B cell (primary cell): ENCODE measurements around the gene CAMKK2. TPM values are rescaled to one million over a fixed set of nuclear protein-coding genes. Genes with fewer than 3 reads are reported as not detected.
"Not testable (repeated sequence)": the region's sequence is repeated elsewhere in the genome, so short reads cannot be mapped to it uniquely, and the experiment has no call there.

Experiments used
- ATAC-seq: fragments of 200-7000 bp; cut with Tn5 transposase; one replicate; pipeline ENCODE4 v1.10.0; 2021; ENCODE audit warnings: low read depth, mild to moderate bottlenecking, moderate number of reproducible peaks, moderate library complexity
- CTCF ChIA-PET: fragments of 350-600 bp; sonication (Branson Sonifier 250); formaldehyde crosslinking; loops from one replicate; lab custom pipeline; 2021; ENCODE audit warnings: antibody characterized with exemption, inconsistent platforms; lab: Charles Lee
- POLR2A ChIA-PET: fragments of 350-600 bp; sonication (Branson Sonifier 250); formaldehyde crosslinking; loops from one replicate; lab custom pipeline; 2021; ENCODE audit warnings: antibody characterized with exemption; lab: Charles Lee
- DNase-seq: peaks from one replicate; pipeline ENCODE4 v3.0.0; 2013
- H2AFZ ChIP-seq: 2 replicates; pipeline ENCODE4 v1.6.1; 2012; ENCODE audit warnings: mild to moderate bottlenecking, low read depth, low read length; ENCODE audit not compliant: insufficient read depth, poor library complexity, severe bottlenecking
- H3K27ac ChIP-seq, 2 donors: 1 replicate in 1 of 2; 2 replicates in 1 of 2; pipeline ENCODE4 v1.5.1; 2012 to 2013; ENCODE audit warnings: low read length in 2 of 2, mild to moderate bottlenecking in 2 of 2, moderate library complexity in 1 of 2
- H3K27me3 ChIP-seq, 4 experiments: fragments of 200-600 bp in 1 of 4; sonication (generic) in 1 of 4; replicated peaks in 1 of 4; 1 replicate in 2 of 4; 2 replicates in 2 of 4; pipeline versions ENCODE4 v1.6.1 to v1.7.0; 2013 to 2016; ENCODE audit warnings: low read length in 3 of 4, mild to moderate bottlenecking in 2 of 4, mixed read lengths in 1 of 4, moderate library complexity in 1 of 4; ENCODE audit not compliant: insufficient read depth in 4 of 4, control insufficient read depth in 3 of 4; ENCODE audit errors: control extremely low read depth in 1 of 4
- H3K36me3 ChIP-seq, 2 experiments: replicated peaks in 1 of 2; 1 replicate in 1 of 2; 2 replicates in 1 of 2; pipeline versions ENCODE4 v1.6.1 to v1.7.1; 2013; ENCODE audit warnings: low read length in 1 of 2; ENCODE audit not compliant: insufficient read depth in 2 of 2, control insufficient read depth in 1 of 2; ENCODE audit errors: control extremely low read depth in 1 of 2, extremely low read depth in 1 of 2
- H3K4me1 ChIP-seq, 2 donors: fragments of 200-600 bp in 1 of 2; sonication (generic) in 1 of 2; 1 replicate in 1 of 2; 2 replicates in 1 of 2; pipeline versions ENCODE4 v1.5.1 to v1.6.1; 2013 to 2017; ENCODE audit warnings: low read length in 2 of 2; ENCODE audit not compliant: control insufficient read depth in 2 of 2, insufficient read depth in 2 of 2
- H3K4me2 ChIP-seq: replicated peaks from 2 replicates; pipeline ENCODE3; 2012; ENCODE audit warnings: mild to moderate bottlenecking, low read depth, low read length; ENCODE audit not compliant: poor library complexity, severe bottlenecking
- H3K4me3 ChIP-seq, 5 experiments: fragments of 200-600 bp in 1 of 5; sonication (generic) in 1 of 5; 1 replicate in 3 of 5; 2 replicates in 2 of 5; pipeline versions ENCODE4 v1.5.1 to v1.7.0; 2011 to 2016; ENCODE audit warnings: low read length in 4 of 5, mild to moderate bottlenecking in 4 of 5, low read depth in 2 of 5, control low read depth in 1 of 5, moderate library complexity in 1 of 5; ENCODE audit not compliant: insufficient read depth in 1 of 5; ENCODE audit errors: control extremely low read depth in 1 of 5, extremely low read depth in 1 of 5
- H3K79me2 ChIP-seq: fragments of 200-600 bp; sonication (generic); one replicate; pipeline ENCODE4 v1.6.0; 2016; ENCODE audit warnings: low read length; ENCODE audit not compliant: control insufficient read depth, insufficient read depth
- H3K9ac ChIP-seq: fragments of 200-600 bp; sonication (generic); 2 replicates; pipeline ENCODE4 v1.6.1; 2017; ENCODE audit warnings: mild to moderate bottlenecking, low read length, moderate library complexity
- H3K9me3 ChIP-seq, 3 donors: one replicate each; pipeline versions ENCODE4 v1.6.1 to v1.7.1; 2013; ENCODE audit warnings: low read length in 2 of 3; ENCODE audit not compliant: control insufficient read depth in 2 of 3, insufficient read depth in 1 of 3; ENCODE audit errors: control extremely low read depth in 1 of 3
- H4K20me1 ChIP-seq: 2 replicates; pipeline ENCODE4 v1.6.0; 2012; ENCODE audit warnings: mild to moderate bottlenecking, low read length; ENCODE audit not compliant: insufficient read depth, control insufficient read depth, poor library complexity, severe bottlenecking
- H3K27ac Mint-ChIP-seq: one replicate; pipeline ENCODE4 v1.8.0; 2021; ENCODE audit warnings: mixed read lengths
- H3K27me3 Mint-ChIP-seq: one replicate; pipeline ENCODE4 v1.8.0; 2021; ENCODE audit warnings: mixed read lengths
- H3K4me1 Mint-ChIP-seq: one replicate; pipeline ENCODE4 v1.8.0; 2021; ENCODE audit warnings: mixed read lengths
- H3K4me3 Mint-ChIP-seq: one replicate; pipeline ENCODE4 v1.8.0; 2021; ENCODE audit warnings: mixed read lengths
- H3K9me3 Mint-ChIP-seq: one replicate; pipeline ENCODE4 v1.8.0; 2022; ENCODE audit warnings: mixed read lengths; ENCODE audit not compliant: insufficient read depth
- EZH2 ChIP-seq: IDR thresholded peaks from 2 replicates; pipeline ENCODE4 v1.6.1; 2012; ENCODE audit warnings: borderline replicate concordance, low read depth, mild to moderate bottlenecking, moderate library complexity, low read length; ENCODE audit not compliant: insufficient read depth, poor library complexity, severe bottlenecking
- WGBS: methylation state at CpG from one replicate; pipeline ENCODE4 v1.1.5; 2013; ENCODE audit warnings: missing lambda C conversion rate; ENCODE audit not compliant: insufficient coverage; 5-methylcytosine and 5-hydroxymethylcytosine counted together
- intact Hi-C: fragments of 100-400 bp; cut with micrococcal nuclease; formaldehyde crosslinking; loops from one replicate; pipeline ENCODE4 v1.10.0; 2022
- polyA plus RNA-seq: library from polyadenylated mRNA; depleted of rRNA; stranded (reverse); fragments of >200 nt; gene quantifications from 2 replicates; pipeline ENCODE4 v1.2.3, GENCODE V29; 2012
- total RNA-seq, 2 donors: library from RNA; stranded (reverse); fragments of 120-200 nt in 1 of 2; gene quantifications; 1 replicate in 1 of 2; 2 replicates in 1 of 2; pipeline versions ENCODE4 v1.2.3 to v1.2.4, GENCODE V29; 2013 to 2022
- TF ChIP-seq, protein P1 (sequence below): fragments of 200-600 bp; IDR thresholded peaks from one replicate; pipeline ENCODE4 v1.8.0; 2022; ENCODE audit warnings: antibody characterized with exemption, mild to moderate bottlenecking

Gene CAMKK2
- total and polyA plus RNA-seq, 2 donors (not counting 1 experiment from before 2014, with no cell fraction given): 9.7 to 17.1 TPM

GRCh38 chr12:121283841-121284240 lies 12.7 kb downstream of the CAMKK2 start:
- H3K4me3 Mint-ChIP-seq: no peak overlapping the region
- CTCF ChIA-PET: no interaction called here

GRCh38 chr12:121283388-121283787 lies 13.1 kb downstream of the CAMKK2 start:
- Histone ChIP-seq H3K36me3 (no peaks in the 10 kb centered on the region), H3K4me1 (peaks cover 4 to 6% of the 10 kb centered on the region in 2 donors), H3K4me2 (no peak overlapping the region), H3K4me3 (no peak overlapping the region), H3K27me3 (no peaks in the 10 kb centered on the region), H3K9ac (no peak overlapping the region), H2AFZ (no peak overlapping the region), H3K27ac (no peak overlapping the region), H4K20me1 (no peaks in the 10 kb centered on the region), H3K79me2 (peaks cover 43% of the 10 kb centered on the region), H3K9me3 (no peaks in the 10 kb centered on the region)
- H3K27me3 Mint-ChIP-seq: no peaks in the 10 kb centered on the region
- ChIA-PET POLR2A (no interaction called here), CTCF (no interaction called here)
- H3K4me1 Mint-ChIP-seq: peaks cover 8% of the 10 kb centered on the region
- ATAC-seq: no peak
- no peaks in the 10 kb centered on the region for H3K9me3 Mint-ChIP-seq
- WGBS: 94% methylated on average over 2 of the region's 5 CpGs
- TF ChIP-seq EZH2: no peak
- H3K4me3 Mint-ChIP-seq: no peak overlapping the region
- intact Hi-C loops: no loop called here
- DNase-seq: no peak
- H3K27ac Mint-ChIP-seq: no peak overlapping the region

More at GRCh38 chr12:121283841-121284240, 12.7 kb downstream of the CAMKK2 start:
- POLR2A ChIA-PET: no interaction called here
- no peaks in the 10 kb centered on the region for H3K9me3 Mint-ChIP-seq
- no peaks in the 10 kb centered on the region for H4K20me1 ChIP-seq
- no peak overlapping the region for H2AFZ ChIP-seq
- peaks cover 43% of the 10 kb centered on the region for H3K79me2 ChIP-seq
- no peak overlapping the region for H3K4me2 ChIP-seq
- DNase-seq: no peak
- H3K9me3 ChIP-seq: no peaks in the 10 kb centered on the region
- H3K27ac Mint-ChIP-seq: no peak overlapping the region
- no peak for ATAC-seq
- no peaks in the 10 kb centered on the region for H3K27me3 Mint-ChIP-seq
- H3K27ac ChIP-seq: no peak overlapping the region
- no peak for TF ChIP-seq EZH2
- TF ChIP-seq, protein P1, sequence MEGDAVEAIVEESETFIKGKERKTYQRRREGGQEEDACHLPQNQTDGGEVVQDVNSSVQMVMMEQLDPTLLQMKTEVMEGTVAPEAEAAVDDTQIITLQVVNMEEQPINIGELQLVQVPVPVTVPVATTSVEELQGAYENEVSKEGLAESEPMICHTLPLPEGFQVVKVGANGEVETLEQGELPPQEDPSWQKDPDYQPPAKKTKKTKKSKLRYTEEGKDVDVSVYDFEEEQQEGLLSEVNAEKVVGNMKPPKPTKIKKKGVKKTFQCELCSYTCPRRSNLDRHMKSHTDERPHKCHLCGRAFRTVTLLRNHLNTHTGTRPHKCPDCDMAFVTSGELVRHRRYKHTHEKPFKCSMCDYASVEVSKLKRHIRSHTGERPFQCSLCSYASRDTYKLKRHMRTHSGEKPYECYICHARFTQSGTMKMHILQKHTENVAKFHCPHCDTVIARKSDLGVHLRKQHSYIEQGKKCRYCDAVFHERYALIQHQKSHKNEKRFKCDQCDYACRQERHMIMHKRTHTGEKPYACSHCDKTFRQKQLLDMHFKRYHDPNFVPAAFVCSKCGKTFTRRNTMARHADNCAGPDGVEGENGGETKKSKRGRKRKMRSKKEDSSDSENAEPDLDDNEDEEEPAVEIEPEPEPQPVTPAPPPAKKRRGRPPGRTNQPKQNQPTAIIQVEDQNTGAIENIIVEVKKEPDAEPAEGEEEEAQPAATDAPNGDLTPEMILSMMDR: no peak
- peaks cover 11% of the 10 kb centered on the region for H3K4me1 Mint-ChIP-seq
- intact Hi-C loops: no loop called here
- WGBS: 92% methylated on average over 6 of the region's 6 CpGs
- no peaks in the 10 kb centered on the region for H3K36me3 ChIP-seq
- H3K4me3 ChIP-seq: no peak overlapping the region
- H3K4me1 ChIP-seq: peaks cover 7 to 9% of the 10 kb centered on the region in 2 donors
- H3K27me3 ChIP-seq: no peaks in the 10 kb centered on the region
- H3K9ac ChIP-seq: no peak overlapping the region

DNA sequence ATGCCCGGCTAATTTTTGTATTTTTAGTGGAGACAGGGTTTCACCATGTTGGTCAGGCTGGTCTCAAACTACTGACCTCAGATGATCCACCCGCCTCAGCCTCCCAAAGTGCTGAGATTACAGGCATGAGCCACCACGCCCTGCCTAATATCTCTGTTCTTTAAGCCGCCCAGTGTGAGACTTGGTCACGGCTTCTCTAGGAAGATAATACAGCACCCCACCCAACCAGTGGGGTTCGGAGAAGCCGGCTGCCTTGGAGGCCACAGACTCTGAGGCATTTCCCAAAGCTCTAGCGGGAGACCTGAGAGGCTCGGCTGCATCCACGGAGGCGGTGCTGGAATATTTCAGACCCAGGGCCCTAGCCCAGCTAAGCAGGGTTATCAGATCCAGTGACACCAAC lies 13.6 kb downstream of the CAMKK2 start:
- H4K20me1 ChIP-seq, H3K4me1 Mint-ChIP-seq, H3K27me3 ChIP-seq, H3K4me1 ChIP-seq, H3K27ac Mint-ChIP-seq, H3K36me3 ChIP-seq, H3K4me2 ChIP-seq, H3K4me3 ChIP-seq, H3K9me3 Mint-ChIP-seq, ATAC-seq, DNase-seq, H3K27ac ChIP-seq, H3K9me3 ChIP-seq, intact Hi-C loops, H3K4me3 Mint-ChIP-seq, H3K27me3 Mint-ChIP-seq, H3K9ac ChIP-seq, H2AFZ ChIP-seq, CTCF ChIA-PET: not testable (repeated sequence)
- POLR2A ChIA-PET: interaction anchor here (0.6 kb wide), 1 partner anchor 939 kb away, joined by 10 read pairs; no protein-coding TSS in a partner anchor
- peaks cover 43% of the 10 kb centered on the region for H3K79me2 ChIP-seq
- WGBS: 96% methylated on average over 10 of the region's 11 CpGs
